WTC11 (cell line): ENCODE results near the gene CDH16. TPM values are rescaled to one million over a fixed set of nuclear protein-coding genes. Genes with fewer than 3 reads are reported as not detected.

Experiments used
- ATAC-seq: fragments of 200-7000 bp; cut with Tn5 transposase; 2 replicates; pipeline ENCODE4 v1.10.0; 2021; ENCODE audit warnings: mild to moderate bottlenecking, moderate library complexity
- CTCF ChIA-PET: fragments of 300-600 bp; sonication (Branson Sonifier 250); formaldehyde crosslinking; loops from one replicate; lab custom pipeline; 2021; ENCODE audit warnings: antibody characterized with exemption; lab: Charles Lee
- POLR2A ChIA-PET: fragments of 350-600 bp; sonication (Branson Sonifier 250); formaldehyde crosslinking; loops from one replicate; lab custom pipeline; 2021; ENCODE audit warnings: antibody characterized with exemption; lab: Charles Lee
- DNase-seq: peaks from one replicate; pipeline ENCODE4 v3.0.0; 2021; ENCODE audit warnings: low spot score
- H3K27ac Mint-ChIP-seq: 2 replicates; pipeline ENCODE4 v1.8.0; 2021; ENCODE audit warnings: mixed read lengths
- H3K27me3 Mint-ChIP-seq: 2 replicates; pipeline ENCODE4 v1.8.0; 2021; ENCODE audit warnings: low read depth, mild to moderate bottlenecking, moderate library complexity, mixed read lengths
- H3K36me3 Mint-ChIP-seq: 2 replicates; pipeline ENCODE4 v1.8.0; 2021; ENCODE audit warnings: mixed read lengths
- H3K4me1 Mint-ChIP-seq: 2 replicates; pipeline ENCODE4 v1.8.0; 2022; ENCODE audit warnings: mixed read lengths
- H3K4me3 Mint-ChIP-seq: 2 replicates; pipeline ENCODE4 v1.8.0; 2021; ENCODE audit warnings: mild to moderate bottlenecking, moderate library complexity, mixed read lengths
- H3K9me3 Mint-ChIP-seq: 2 replicates; pipeline ENCODE4 v1.8.0; 2021; ENCODE audit warnings: mixed read lengths
- ATF6 ChIP-seq: sonication (generic); formaldehyde crosslinking; IDR thresholded peaks from 2 replicates; pipeline ENCODE4 v1.8.1; 2023; ENCODE audit warnings: mild to moderate bottlenecking, missing genetic modification reagents
- ELF4 ChIP-seq: sonication (generic); formaldehyde crosslinking; IDR thresholded peaks from 2 replicates; pipeline ENCODE4 v1.8.1; 2022; ENCODE audit warnings: low read depth, mild to moderate bottlenecking, moderate library complexity, missing genetic modification reagents
- ESRRA ChIP-seq: sonication (generic); formaldehyde crosslinking; IDR thresholded peaks from 2 replicates; pipeline ENCODE4 v1.8.1; 2022; ENCODE audit warnings: mild to moderate bottlenecking, missing genetic modification reagents, borderline replicate concordance
- ETV6 ChIP-seq: sonication (generic); formaldehyde crosslinking; IDR thresholded peaks from 2 replicates; pipeline ENCODE4 v1.8.1; 2022; ENCODE audit warnings: mild to moderate bottlenecking, missing genetic modification reagents
- FOXJ3 ChIP-seq: sonication (generic); formaldehyde crosslinking; IDR thresholded peaks from 2 replicates; pipeline ENCODE4 v1.9.0; 2021; ENCODE audit warnings: missing genetic modification reagents, mild to moderate bottlenecking, borderline replicate concordance
- FOXK1 ChIP-seq: sonication (generic); formaldehyde crosslinking; IDR thresholded peaks from 2 replicates; pipeline ENCODE4 v1.8.0; 2022; ENCODE audit warnings: mild to moderate bottlenecking, moderate library complexity, missing genetic modification reagents
- IRF1 ChIP-seq: sonication (generic); formaldehyde crosslinking; IDR thresholded peaks from 2 replicates; pipeline ENCODE4 v1.8.0; 2023; ENCODE audit warnings: missing genetic modification reagents
- NFATC4 ChIP-seq: fragments of 250-450 bp; sonication (Bioruptor Pico); IDR thresholded peaks from 2 replicates; pipeline ENCODE4 v1.9.0; 2021; ENCODE audit warnings: mild to moderate bottlenecking
- NR3C1 ChIP-seq: sonication (generic); formaldehyde crosslinking; conservative IDR thresholded peaks from 2 replicates; pipeline ENCODE4 v1.8.1; 2023; ENCODE audit warnings: low read depth, mild to moderate bottlenecking, missing genetic modification reagents
- PREB ChIP-seq: sonication (generic); formaldehyde crosslinking; IDR thresholded peaks from 2 replicates; pipeline ENCODE4 v1.8.1; 2022; ENCODE audit warnings: mild to moderate bottlenecking, missing genetic modification reagents, moderate library complexity, borderline replicate concordance
- SMAD4 ChIP-seq: sonication (generic); formaldehyde crosslinking; IDR thresholded peaks from 2 replicates; pipeline ENCODE4 v1.8.0; 2022; ENCODE audit warnings: mild to moderate bottlenecking, missing genetic modification reagents
- SOX15 ChIP-seq: fragments of 250-450 bp; sonication (Bioruptor Pico); IDR thresholded peaks from 2 replicates; pipeline ENCODE4 v1.9.0; 2021; ENCODE audit warnings: mild to moderate bottlenecking
- TEAD1 ChIP-seq: sonication (generic); formaldehyde crosslinking; IDR thresholded peaks from 2 replicates; pipeline ENCODE4 v1.8.0; 2022; ENCODE audit warnings: mild to moderate bottlenecking, missing genetic modification reagents
- ZNF396 ChIP-seq: fragments of 250-450 bp; sonication (Bioruptor Pico); IDR thresholded peaks from 2 replicates; pipeline ENCODE4 v1.8.0; 2021; ENCODE audit warnings: mild to moderate bottlenecking, moderate library complexity, borderline replicate concordance
- ZNF671 ChIP-seq: fragments of 250-450 bp; sonication (Bioruptor Pico); IDR thresholded peaks from 2 replicates; pipeline ENCODE4 v1.8.0; 2021; ENCODE audit warnings: mild to moderate bottlenecking
- total RNA-seq: library from RNA; stranded (reverse); gene quantifications from 3 replicates; pipeline ENCODE4 v1.2.3, GENCODE V29; 2021
- TF ChIP-seq, protein P1 (sequence below): sonication (generic); formaldehyde crosslinking; IDR thresholded peaks from 2 replicates; pipeline ENCODE4 v1.8.1; 2023; ENCODE audit warnings: mild to moderate bottlenecking, missing genetic modification reagents, moderate library complexity
- TF ChIP-seq, protein P2 (sequence below): sonication (generic); formaldehyde crosslinking; IDR thresholded peaks from 2 replicates; pipeline ENCODE4 v1.8.0; 2022; ENCODE audit warnings: mild to moderate bottlenecking, missing genetic modification reagents
- TF ChIP-seq, protein P3 (sequence below): sonication (generic); formaldehyde crosslinking; IDR thresholded peaks from 2 replicates; pipeline ENCODE4 v1.8.1; 2023; ENCODE audit warnings: mild to moderate bottlenecking, missing genetic modification reagents
- TF ChIP-seq, protein P4 (sequence below): sonication (generic); formaldehyde crosslinking; IDR thresholded peaks from 2 replicates; pipeline ENCODE4 v1.8.0; 2023; ENCODE audit warnings: missing genetic modification reagents, mild to moderate bottlenecking, borderline replicate concordance

CDH16 gene
- total RNA-seq, 1 experiment from 2014 or later = not detected

DNA sequence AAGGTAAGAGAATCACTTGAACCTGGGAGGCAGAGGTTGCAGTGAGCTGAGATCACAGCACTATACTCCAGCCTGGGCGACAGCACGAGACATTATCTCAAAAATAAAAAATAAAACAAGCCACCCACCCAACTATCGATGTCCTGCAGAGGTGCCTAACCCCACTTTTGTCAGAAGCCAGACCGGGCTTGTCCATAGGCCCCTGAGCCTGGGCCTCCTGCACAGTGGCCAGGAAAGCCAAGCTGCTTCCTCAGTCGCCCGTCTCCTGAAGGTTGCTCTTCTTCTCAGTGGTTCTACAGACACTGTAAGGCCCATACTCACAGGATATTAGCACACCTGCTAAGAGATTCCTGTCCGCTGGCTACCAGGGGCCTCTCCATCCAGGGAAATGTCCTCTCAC lies 27.9 kb upstream of the CDH16 start:
- TF ChIP-seq, protein P1, sequence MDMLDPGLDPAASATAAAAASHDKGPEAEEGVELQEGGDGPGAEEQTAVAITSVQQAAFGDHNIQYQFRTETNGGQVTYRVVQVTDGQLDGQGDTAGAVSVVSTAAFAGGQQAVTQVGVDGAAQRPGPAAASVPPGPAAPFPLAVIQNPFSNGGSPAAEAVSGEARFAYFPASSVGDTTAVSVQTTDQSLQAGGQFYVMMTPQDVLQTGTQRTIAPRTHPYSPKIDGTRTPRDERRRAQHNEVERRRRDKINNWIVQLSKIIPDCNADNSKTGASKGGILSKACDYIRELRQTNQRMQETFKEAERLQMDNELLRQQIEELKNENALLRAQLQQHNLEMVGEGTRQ = no peak
- TF ChIP-seq NFATC4 (CRISPR knock-in tag) (no peak), FOXK1 (no peak), ATF6 (CRISPR knock-in tag) (no peak), ZNF671 (no peak), TEAD1 (CRISPR knock-in tag) (no peak), PREB (CRISPR knock-in tag) (no peak), ETV6 (CRISPR knock-in tag) (no peak), SOX15 (CRISPR knock-in tag) (no peak), ELF4 (no peak), ZNF396 (CRISPR knock-in tag) (no peak), FOXJ3 (no peak), ESRRA (CRISPR knock-in tag) (no peak), SMAD4 (CRISPR knock-in tag) (no peak), NR3C1 (no peak), IRF1 (CRISPR knock-in tag) (no peak)
- TF ChIP-seq, protein P2, sequence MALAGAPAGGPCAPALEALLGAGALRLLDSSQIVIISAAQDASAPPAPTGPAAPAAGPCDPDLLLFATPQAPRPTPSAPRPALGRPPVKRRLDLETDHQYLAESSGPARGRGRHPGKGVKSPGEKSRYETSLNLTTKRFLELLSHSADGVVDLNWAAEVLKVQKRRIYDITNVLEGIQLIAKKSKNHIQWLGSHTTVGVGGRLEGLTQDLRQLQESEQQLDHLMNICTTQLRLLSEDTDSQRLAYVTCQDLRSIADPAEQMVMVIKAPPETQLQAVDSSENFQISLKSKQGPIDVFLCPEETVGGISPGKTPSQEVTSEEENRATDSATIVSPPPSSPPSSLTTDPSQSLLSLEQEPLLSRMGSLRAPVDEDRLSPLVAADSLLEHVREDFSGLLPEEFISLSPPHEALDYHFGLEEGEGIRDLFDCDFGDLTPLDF (CRISPR knock-in tag) = no peak
- TF ChIP-seq, protein P3, sequence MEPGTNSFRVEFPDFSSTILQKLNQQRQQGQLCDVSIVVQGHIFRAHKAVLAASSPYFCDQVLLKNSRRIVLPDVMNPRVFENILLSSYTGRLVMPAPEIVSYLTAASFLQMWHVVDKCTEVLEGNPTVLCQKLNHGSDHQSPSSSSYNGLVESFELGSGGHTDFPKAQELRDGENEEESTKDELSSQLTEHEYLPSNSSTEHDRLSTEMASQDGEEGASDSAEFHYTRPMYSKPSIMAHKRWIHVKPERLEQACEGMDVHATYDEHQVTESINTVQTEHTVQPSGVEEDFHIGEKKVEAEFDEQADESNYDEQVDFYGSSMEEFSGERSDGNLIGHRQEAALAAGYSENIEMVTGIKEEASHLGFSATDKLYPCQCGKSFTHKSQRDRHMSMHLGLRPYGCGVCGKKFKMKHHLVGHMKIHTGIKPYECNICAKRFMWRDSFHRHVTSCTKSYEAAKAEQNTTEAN (CRISPR knock-in tag) = no peak
- TF ChIP-seq, protein P4, sequence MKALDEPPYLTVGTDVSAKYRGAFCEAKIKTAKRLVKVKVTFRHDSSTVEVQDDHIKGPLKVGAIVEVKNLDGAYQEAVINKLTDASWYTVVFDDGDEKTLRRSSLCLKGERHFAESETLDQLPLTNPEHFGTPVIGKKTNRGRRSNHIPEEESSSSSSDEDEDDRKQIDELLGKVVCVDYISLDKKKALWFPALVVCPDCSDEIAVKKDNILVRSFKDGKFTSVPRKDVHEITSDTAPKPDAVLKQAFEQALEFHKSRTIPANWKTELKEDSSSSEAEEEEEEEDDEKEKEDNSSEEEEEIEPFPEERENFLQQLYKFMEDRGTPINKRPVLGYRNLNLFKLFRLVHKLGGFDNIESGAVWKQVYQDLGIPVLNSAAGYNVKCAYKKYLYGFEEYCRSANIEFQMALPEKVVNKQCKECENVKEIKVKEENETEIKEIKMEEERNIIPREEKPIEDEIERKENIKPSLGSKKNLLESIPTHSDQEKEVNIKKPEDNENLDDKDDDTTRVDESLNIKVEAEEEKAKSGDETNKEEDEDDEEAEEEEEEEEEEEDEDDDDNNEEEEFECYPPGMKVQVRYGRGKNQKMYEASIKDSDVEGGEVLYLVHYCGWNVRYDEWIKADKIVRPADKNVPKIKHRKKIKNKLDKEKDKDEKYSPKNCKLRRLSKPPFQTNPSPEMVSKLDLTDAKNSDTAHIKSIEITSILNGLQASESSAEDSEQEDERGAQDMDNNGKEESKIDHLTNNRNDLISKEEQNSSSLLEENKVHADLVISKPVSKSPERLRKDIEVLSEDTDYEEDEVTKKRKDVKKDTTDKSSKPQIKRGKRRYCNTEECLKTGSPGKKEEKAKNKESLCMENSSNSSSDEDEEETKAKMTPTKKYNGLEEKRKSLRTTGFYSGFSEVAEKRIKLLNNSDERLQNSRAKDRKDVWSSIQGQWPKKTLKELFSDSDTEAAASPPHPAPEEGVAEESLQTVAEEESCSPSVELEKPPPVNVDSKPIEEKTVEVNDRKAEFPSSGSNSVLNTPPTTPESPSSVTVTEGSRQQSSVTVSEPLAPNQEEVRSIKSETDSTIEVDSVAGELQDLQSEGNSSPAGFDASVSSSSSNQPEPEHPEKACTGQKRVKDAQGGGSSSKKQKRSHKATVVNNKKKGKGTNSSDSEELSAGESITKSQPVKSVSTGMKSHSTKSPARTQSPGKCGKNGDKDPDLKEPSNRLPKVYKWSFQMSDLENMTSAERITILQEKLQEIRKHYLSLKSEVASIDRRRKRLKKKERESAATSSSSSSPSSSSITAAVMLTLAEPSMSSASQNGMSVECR = no peak
- H3K9me3 Mint-ChIP-seq = peaks cover 4% of the 10 kb centered on the region
- H3K27me3 Mint-ChIP-seq = peaks cover 49% of the 10 kb centered on the region
- CTCF ChIA-PET = interaction anchor here (1.3 to 2.5 kb wide), 2 partner anchors 14 to 71 kb away, joined by 3 to 9 read pairs; partner anchors contain the start of gene CES3
- no peak overlapping the region; the same call in 1 of the 2 replicates for H3K27ac Mint-ChIP-seq
- peaks cover 13% of the 10 kb centered on the region; the same call in 1 of the 2 replicates for H3K36me3 Mint-ChIP-seq
- DNase-seq (no peak), ATAC-seq (no peak)
- no peak overlapping the region for H3K4me3 Mint-ChIP-seq
- POLR2A ChIA-PET = no interaction called here
- H3K4me1 Mint-ChIP-seq = peaks cover 12% of the 10 kb centered on the region
